GM12891 (cell line): ENCODE results near the gene NECAB2.
"Not testable (repeated sequence)": the region's sequence is repeated elsewhere in the genome, so short reads cannot be mapped to it uniquely, and the experiment has no call there.

Experiments used
- DNase-seq: peaks from one replicate; pipeline ENCODE4 v3.0.0; 2011; ENCODE audit warnings: low spot score; ENCODE audit not compliant: insufficient read length
- FAIRE-seq: peaks from 2 replicates; lab custom pipeline; 2011; peaks lifted over from hg19 to GRCh38; lab: Jason Lieb, UNC
- PAX5 ChIP-seq: IDR thresholded peaks from 2 replicates; pipeline ENCODE4 v1.6.1; 2011; ENCODE audit warnings: low read length, moderate library complexity, mild to moderate bottlenecking; ENCODE audit not compliant: insufficient read depth, severe bottlenecking
- POLR2A ChIP-seq: IDR thresholded peaks from 2 replicates; pipeline ENCODE4 v1.6.1; 2011; ENCODE audit warnings: low read depth, low read length, control low read depth
- POLR2AphosphoS5 ChIP-seq: IDR thresholded peaks from 2 replicates; pipeline ENCODE4 v1.6.1; 2011; ENCODE audit warnings: low read depth, low read length, control low read depth
- POU2F2 ChIP-seq: IDR thresholded peaks from 2 replicates; pipeline ENCODE4 v1.6.1; 2011; ENCODE audit warnings: low read depth, mild to moderate bottlenecking, control low read depth, low read length, moderate library complexity
- SPI1 ChIP-seq: IDR thresholded peaks from 2 replicates; pipeline ENCODE4 v1.6.1; 2011; ENCODE audit warnings: low read depth, low read length, control low read depth
- TAF1 ChIP-seq: IDR thresholded peaks from 2 replicates; pipeline ENCODE4 v1.6.1; 2011; ENCODE audit warnings: low read depth, low read length, control low read depth

The NECAB2 gene

GRCh38 chr16:83945587-83945986, 22.5 kb upstream of the NECAB2 start:
- TF ChIP-seq POU2F2 (no peak), PAX5 (no peak), POLR2A (no peak), TAF1 (no peak), POLR2AphosphoS5 (no peak), SPI1 (no peak)
- DNase-seq (no peak), FAIRE-seq (no peak)

GRCh38 chr16:83946154-83946780, 21.8 kb upstream of the NECAB2 start:
- FAIRE-seq (no peak), DNase-seq (no peak)
- TF ChIP-seq POU2F2 (no peak), PAX5 (no peak), POLR2A (no peak), POLR2AphosphoS5 (no peak), TAF1 (no peak), SPI1 (no peak)

GRCh38 chr16:83946781-83947566, 21.1 kb upstream of the NECAB2 start:
- TF ChIP-seq POLR2A (no peak), SPI1 (no peak), POLR2AphosphoS5 (no peak), TAF1 (no peak), PAX5 (no peak), POU2F2 (no peak)
- no peak for DNase-seq
- FAIRE-seq: no peak

- DNase-seq: no peak
- FAIRE-seq: no peak
- TF ChIP-seq POU2F2 (no peak), POLR2AphosphoS5 (no peak), PAX5 (no peak), POLR2A (no peak), SPI1 (no peak)
These were observed 20.3 kb upstream of the NECAB2 start for GRCh38 chr16:83947642-83948234.

GRCh38 chr16:83948914-83949723, 18.9 kb upstream of the NECAB2 start:
- FAIRE-seq: no peak
- DNase-seq: no peak
- TF ChIP-seq POU2F2 (no peak), SPI1 (no peak), PAX5 (no peak), TAF1 (no peak), POLR2AphosphoS5 (no peak)

GRCh38 chr16:83949724-83950001, 18.4 kb upstream of the NECAB2 start:
- DNase-seq: no peak
- TF ChIP-seq POU2F2 (no peak), POLR2A (no peak)
- FAIRE-seq: no peak

- FAIRE-seq, DNase-seq: not testable (repeated sequence)
These were observed 17.1 kb upstream of the NECAB2 start for GRCh38 chr16:83950862-83951399.

GRCh38 chr16:83951544-83951943, 16.5 kb upstream of the NECAB2 start:
- TF ChIP-seq TAF1: no peak
- no peak for TF ChIP-seq POLR2A
- no peak for TF ChIP-seq PAX5
- TF ChIP-seq POU2F2: no peak
- no peak for TF ChIP-seq SPI1
- TF ChIP-seq POLR2AphosphoS5: no peak
- DNase-seq (no peak), FAIRE-seq (no peak)

GRCh38 chr16:83952587-83952939, 15.5 kb upstream of the NECAB2 start:
- DNase-seq (no peak), FAIRE-seq (no peak)
- TF ChIP-seq TAF1 (no peak), POLR2A (no peak), SPI1 (no peak), POLR2AphosphoS5 (no peak), PAX5 (no peak), POU2F2 (no peak)
